GM23338 (cell line): ENCODE data around the gene STK39.

Experiments used
- CREB1 ChIP-seq: fragments of 250-450 bp; sonication (Bioruptor Pico); IDR thresholded peaks from 2 replicates; pipeline ENCODE4 v1.5.0; 2020; ENCODE audit warnings: low read depth, mild to moderate bottlenecking, moderate library complexity
- CTCF ChIP-seq, 2 experiments: fragments of 200-600 bp in 1 of 2; sonication (generic) in 1 of 2; conservative IDR thresholded peaks; 2 replicates each; pipeline versions ENCODE4 v1.5.1 to v1.6.1; 2016 to 2017; ENCODE audit warnings: antibody characterized with exemption in 2 of 2, low read depth in 2 of 2, mild to moderate bottlenecking in 2 of 2, moderate library complexity in 1 of 2
- ETS1 ChIP-seq: IDR thresholded peaks from 2 replicates; pipeline ENCODE4 v1.6.1; 2016; ENCODE audit warnings: antibody characterized with exemption
- EZH2 ChIP-seq: fragments of 200-600 bp; sonication (generic); IDR thresholded peaks from one replicate; pipeline ENCODE4 v1.8.0; 2017; ENCODE audit warnings: antibody characterized with exemption, mild to moderate bottlenecking, low read depth; ENCODE audit not compliant: unreplicated experiment
- EZH2phosphoT487 ChIP-seq: fragments of 200-600 bp; sonication (generic); IDR thresholded peaks from one replicate; pipeline ENCODE4 v1.8.1; 2018; ENCODE audit warnings: antibody characterized with exemption; ENCODE audit not compliant: unreplicated experiment
- JUNB ChIP-seq: IDR thresholded peaks from one replicate; pipeline ENCODE4 v1.6.1; 2016; ENCODE audit warnings: antibody characterized with exemption; ENCODE audit not compliant: unreplicated experiment
- POLR2AphosphoS5 ChIP-seq: IDR thresholded peaks from 2 replicates; pipeline ENCODE4 v1.6.1; 2016; ENCODE audit warnings: antibody characterized with exemption, low read depth
- ZNF331 ChIP-seq: fragments of 250-450 bp; sonication (Bioruptor Pico); IDR thresholded peaks from 2 replicates; pipeline ENCODE4 v1.5.0; 2020; ENCODE audit warnings: low read depth, mild to moderate bottlenecking, moderate library complexity
- TF ChIP-seq, protein P1 (sequence below): IDR thresholded peaks from one replicate; pipeline ENCODE4 v1.6.1; 2018; ENCODE audit warnings: antibody characterized with exemption; ENCODE audit not compliant: unreplicated experiment

DNA sequence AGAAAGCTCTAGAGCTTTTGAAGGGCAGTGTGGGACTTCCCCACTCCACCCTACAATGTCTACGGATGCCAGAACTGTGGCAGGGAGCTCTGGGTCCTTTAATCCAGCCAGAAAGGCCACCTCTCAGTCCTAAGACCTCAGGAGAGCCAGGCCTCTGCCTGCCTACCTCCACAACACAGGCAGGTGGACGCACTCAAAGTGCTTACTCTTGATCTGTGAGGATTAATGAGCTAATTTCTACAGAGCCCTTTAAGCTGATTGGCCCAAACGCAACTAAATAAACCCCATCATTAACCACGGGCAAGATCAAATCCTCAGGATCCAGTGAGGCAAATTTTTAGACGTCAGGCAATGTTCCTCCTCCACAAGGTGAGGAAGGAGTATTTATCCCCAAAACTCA, 8.1 kb downstream of the STK39 start:
- TF ChIP-seq CTCF (conservative IDR thresholded peaks at IDR 0.05; ENCODE audit: low read depth in 2 of 2) (no peak), POLR2AphosphoS5 (no peak), EZH2 (no peak), ETS1 (no peak), CREB1 (no peak), EZH2phosphoT487 (no peak), JUNB (no peak), ZNF331 (no peak)
- TF ChIP-seq, protein P1, sequence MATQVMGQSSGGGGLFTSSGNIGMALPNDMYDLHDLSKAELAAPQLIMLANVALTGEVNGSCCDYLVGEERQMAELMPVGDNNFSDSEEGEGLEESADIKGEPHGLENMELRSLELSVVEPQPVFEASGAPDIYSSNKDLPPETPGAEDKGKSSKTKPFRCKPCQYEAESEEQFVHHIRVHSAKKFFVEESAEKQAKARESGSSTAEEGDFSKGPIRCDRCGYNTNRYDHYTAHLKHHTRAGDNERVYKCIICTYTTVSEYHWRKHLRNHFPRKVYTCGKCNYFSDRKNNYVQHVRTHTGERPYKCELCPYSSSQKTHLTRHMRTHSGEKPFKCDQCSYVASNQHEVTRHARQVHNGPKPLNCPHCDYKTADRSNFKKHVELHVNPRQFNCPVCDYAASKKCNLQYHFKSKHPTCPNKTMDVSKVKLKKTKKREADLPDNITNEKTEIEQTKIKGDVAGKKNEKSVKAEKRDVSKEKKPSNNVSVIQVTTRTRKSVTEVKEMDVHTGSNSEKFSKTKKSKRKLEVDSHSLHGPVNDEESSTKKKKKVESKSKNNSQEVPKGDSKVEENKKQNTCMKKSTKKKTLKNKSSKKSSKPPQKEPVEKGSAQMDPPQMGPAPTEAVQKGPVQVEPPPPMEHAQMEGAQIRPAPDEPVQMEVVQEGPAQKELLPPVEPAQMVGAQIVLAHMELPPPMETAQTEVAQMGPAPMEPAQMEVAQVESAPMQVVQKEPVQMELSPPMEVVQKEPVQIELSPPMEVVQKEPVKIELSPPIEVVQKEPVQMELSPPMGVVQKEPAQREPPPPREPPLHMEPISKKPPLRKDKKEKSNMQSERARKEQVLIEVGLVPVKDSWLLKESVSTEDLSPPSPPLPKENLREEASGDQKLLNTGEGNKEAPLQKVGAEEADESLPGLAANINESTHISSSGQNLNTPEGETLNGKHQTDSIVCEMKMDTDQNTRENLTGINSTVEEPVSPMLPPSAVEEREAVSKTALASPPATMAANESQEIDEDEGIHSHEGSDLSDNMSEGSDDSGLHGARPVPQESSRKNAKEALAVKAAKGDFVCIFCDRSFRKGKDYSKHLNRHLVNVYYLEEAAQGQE = no peak
